GM18499 (cell line): ENCODE data around the gene ZNF174.

Experiments
- ATAC-seq: cut with Tn5 transposase; IDR thresholded peaks from one replicate; pipeline ENCODE4 v1.9.1; 2021; ENCODE audit warnings: moderate number of reproducible peaks; ENCODE audit not compliant: insufficient read depth, unreplicated experiment

ZNF174 gene

GRCh38 chr16:3400779-3401688 lies at the start of gene ZNF174, which contains the start of gene ZSCAN32:
ZNF174 (plus strand) TSS chr16:3401215; CDS start chr16:3402005, 790 bp downstream.
ZSCAN32 (minus strand) TSS chr16:3401004; CDS start chr16:3397557, 3,447 bp downstream.
- ATAC-seq, result peak; percentile 83

- no peak for ATAC-seq
Observed at GRCh38 chr16:3355589-3355988, 45.4 kb upstream of the ZNF174 start, which contains the start of gene OR2C1. OR2C1 (plus strand) TSS chr16:3355889; CDS start chr16:3355941, 52 bp downstream.

GRCh38 chr16:3356118-3356517 lies 44.9 kb upstream of the ZNF174 start:
- ATAC-seq, result no peak

GRCh38 chr16:3358871-3359270 lies 42.1 kb upstream of the ZNF174 start:
- ATAC-seq, result no peak

- no peak for ATAC-seq
Observed at GRCh38 chr16:3362931-3363330, 38.1 kb upstream of the ZNF174 start.

- ATAC-seq, result no peak
Observed at GRCh38 chr16:3363793-3364192, 37.2 kb upstream of the ZNF174 start.

- no peak for ATAC-seq
Observed at GRCh38 chr16:3364774-3365427, 36.1 kb upstream of the ZNF174 start.

- ATAC-seq, result no peak
Observed at GRCh38 chr16:3369073-3369472, 31.9 kb upstream of the ZNF174 start.

GRCh38 chr16:3375680-3376079 lies 25.3 kb upstream of the ZNF174 start:
- no peak for ATAC-seq

- no peak for ATAC-seq
Observed at GRCh38 chr16:3377917-3378316, 23.1 kb upstream of the ZNF174 start.

GRCh38 chr16:3383045-3383448 lies 18.0 kb upstream of the ZNF174 start:
- ATAC-seq, result no peak

GRCh38 chr16:3388325-3388724 lies 12.7 kb upstream of the ZNF174 start:
- ATAC-seq, result no peak

- ATAC-seq, result no peak
Observed at GRCh38 chr16:3389663-3390338, 11.2 kb upstream of the ZNF174 start.

GRCh38 chr16:3400446-3400778 lies 603 bp upstream of the ZNF174 start:
- ATAC-seq, result no peak

GRCh38 chr16:3401719-3402397 lies 843 bp downstream of the ZNF174 start:
- ATAC-seq, result no peak

- ATAC-seq, result no peak
Observed at GRCh38 chr16:3408561-3409197, 7.7 kb downstream of the ZNF174 start.

GRCh38 chr16:3413730-3414379 lies 12.8 kb downstream of the ZNF174 start:
- ATAC-seq, result no peak

- no peak for ATAC-seq
Observed at GRCh38 chr16:3431779-3432219, 30.8 kb downstream of the ZNF174 start.

- ATAC-seq, result no peak
Observed at GRCh38 chr16:3434373-3434772, 33.4 kb downstream of the ZNF174 start.
